HEK293 (cell line): Measurements from ENCODE around the gene MAN1C1.

ENCODE experiments used
- CTCF ChIA-PET: fragments of 350-600 bp; formaldehyde crosslinking; extraction: SDS; loops from one replicate; lab custom pipeline; 2021; ENCODE audit warnings: antibody characterized with exemption; lab: Yijun Ruan, JAX
- POLR2A ChIA-PET: fragments of 300-600 bp; formaldehyde crosslinking; extraction: SDS; loops from one replicate; lab custom pipeline; 2020; ENCODE audit warnings: antibody characterized with exemption, inconsistent platforms; lab: Yijun Ruan, JAX
- H3K27ac ChIP-seq: fragments of 200-500 bp; sonication (Bioruptor generic); 2 replicates; pipeline ENCODE4 v1.5.1; 2014; ENCODE audit warnings: low read depth, low read length, control low read depth, inconsistent platforms; ENCODE audit errors: extremely low read depth
- H3K36me3 ChIP-seq, 2 experiments: fragments of 200-500 bp in 1 of 2; sonication (Bioruptor generic) in 1 of 2; 1 replicate in 1 of 2; 2 replicates in 1 of 2; pipeline ENCODE4 v1.5.1; 2014 to 2017; ENCODE audit warnings: inconsistent platforms in 2 of 2, low read length in 2 of 2; ENCODE audit not compliant: control insufficient read depth in 2 of 2, insufficient read depth in 1 of 2
- H3K4me1 ChIP-seq: fragments of 200-500 bp; sonication (Bioruptor generic); 2 replicates; pipeline ENCODE4 v1.5.1; 2014; ENCODE audit warnings: mild to moderate bottlenecking, low read length, inconsistent platforms; ENCODE audit not compliant: control insufficient read depth, insufficient read depth
- H3K4me3 ChIP-seq: 2 replicates; pipeline ENCODE4 v1.5.1; 2011; ENCODE audit warnings: low read depth, mild to moderate bottlenecking, control low read depth, low read length, moderate library complexity
- H3K9me3 ChIP-seq: fragments of 200-500 bp; sonication (Bioruptor generic); 2 replicates; pipeline ENCODE4 v1.5.1; 2014; ENCODE audit warnings: low read depth, low read length, inconsistent platforms; ENCODE audit not compliant: control insufficient read depth, insufficient read depth
- EGR2 ChIP-seq: fragments of 450-650 bp; formaldehyde crosslinking; IDR thresholded peaks from 2 replicates; pipeline ENCODE4 v1.5.1; 2016; ENCODE audit warnings: low read depth, missing biosample characterization, missing genetic modification characterization
- HOXD13 ChIP-seq: sonication (generic); formaldehyde crosslinking; IDR thresholded peaks from 2 replicates; pipeline ENCODE4 v1.8.0; 2022; ENCODE audit warnings: missing genetic modification reagents, borderline replicate concordance
- KLF9 ChIP-seq: fragments of 450-650 bp; formaldehyde crosslinking; IDR thresholded peaks from 2 replicates; pipeline ENCODE4 v1.5.1; 2016; ENCODE audit warnings: missing biosample characterization, missing genetic modification characterization, low read depth
- MZF1 ChIP-seq: fragments of 450-650 bp; formaldehyde crosslinking; IDR thresholded peaks from 2 replicates; pipeline ENCODE4 v1.5.1; 2017; ENCODE audit warnings: missing biosample characterization, missing genetic modification characterization, borderline replicate concordance
- SP7 ChIP-seq: fragments of 450-650 bp; formaldehyde crosslinking; IDR thresholded peaks from 2 replicates; pipeline ENCODE4 v1.5.1; 2016; ENCODE audit warnings: missing biosample characterization, missing genetic modification characterization
- WT1 ChIP-seq: fragments of 450-650 bp; formaldehyde crosslinking; IDR thresholded peaks from 2 replicates; pipeline ENCODE4 v1.5.1; 2016; ENCODE audit warnings: missing biosample characterization, missing genetic modification characterization
- ZFHX2 ChIP-seq: fragments of 450-650 bp; formaldehyde crosslinking; conservative IDR thresholded peaks from 2 replicates; pipeline ENCODE4 v1.5.1; 2016; ENCODE audit warnings: missing biosample characterization, missing genetic modification characterization
- ZNF202 ChIP-seq: fragments of 450-650 bp; formaldehyde crosslinking; IDR thresholded peaks from 2 replicates; pipeline ENCODE4 v1.5.1; 2016; ENCODE audit warnings: missing biosample characterization, missing genetic modification characterization, borderline replicate concordance
- ZNF266 ChIP-seq: fragments of 450-650 bp; formaldehyde crosslinking; IDR thresholded peaks from 2 replicates; pipeline ENCODE4 v1.5.1; 2016; ENCODE audit warnings: missing biosample characterization, missing genetic modification characterization, low read depth
- ZNF335 ChIP-seq: fragments of 450-650 bp; formaldehyde crosslinking; conservative IDR thresholded peaks from 2 replicates; pipeline ENCODE4 v1.5.1; 2016; ENCODE audit warnings: missing biosample characterization, missing genetic modification characterization
- ZNF341 ChIP-seq: fragments of 450-650 bp; formaldehyde crosslinking; IDR thresholded peaks from 2 replicates; pipeline ENCODE4; 2016; ENCODE audit warnings: low read depth, missing biosample characterization, missing genetic modification characterization
- ZNF354C ChIP-seq: fragments of 450-650 bp; formaldehyde crosslinking; IDR thresholded peaks from 2 replicates; pipeline ENCODE4 v1.5.1; 2016; ENCODE audit warnings: missing biosample characterization, missing genetic modification characterization, low read depth, borderline replicate concordance
- ZNF37A ChIP-seq: fragments of 450-650 bp; IDR thresholded peaks from 2 replicates; pipeline ENCODE4 v1.5.1; 2018; ENCODE audit warnings: missing biosample characterization, missing genetic modification characterization
- ZNF501 ChIP-seq: fragments of 450-650 bp; formaldehyde crosslinking; IDR thresholded peaks from 2 replicates; pipeline ENCODE4 v1.5.1; 2016; ENCODE audit warnings: missing biosample characterization, missing genetic modification characterization
- ZNF558 ChIP-seq: fragments of 450-650 bp; formaldehyde crosslinking; IDR thresholded peaks from 2 replicates; pipeline ENCODE4 v1.5.1; 2016; ENCODE audit warnings: missing biosample characterization, missing genetic modification characterization
- ZNF621 ChIP-seq: fragments of 450-650 bp; formaldehyde crosslinking; IDR thresholded peaks from 2 replicates; pipeline ENCODE4 v1.5.1; 2017; ENCODE audit warnings: missing biosample characterization, missing genetic modification characterization
- ZNF654 ChIP-seq: fragments of 450-650 bp; formaldehyde crosslinking; IDR thresholded peaks from 2 replicates; pipeline ENCODE4 v1.5.1; 2016; ENCODE audit warnings: low read depth, missing biosample characterization, missing genetic modification characterization
- ZNF785 ChIP-seq: fragments of 450-650 bp; formaldehyde crosslinking; IDR thresholded peaks from 2 replicates; pipeline ENCODE4 v1.5.1; 2016; ENCODE audit warnings: missing biosample characterization, missing genetic modification characterization
- TF ChIP-seq, protein P1 (sequence below): fragments of 450-650 bp; formaldehyde crosslinking; IDR thresholded peaks from 2 replicates; pipeline ENCODE4 v1.5.1; 2016; ENCODE audit warnings: missing biosample characterization, missing genetic modification characterization
- TF ChIP-seq, protein P2 (sequence below): fragments of 450-650 bp; formaldehyde crosslinking; IDR thresholded peaks from 2 replicates; pipeline ENCODE4 v1.5.1; 2017; ENCODE audit warnings: missing biosample characterization, missing genetic modification characterization
- TF ChIP-seq, protein P3 (sequence below): fragments of 450-650 bp; formaldehyde crosslinking; IDR thresholded peaks from 2 replicates; pipeline ENCODE4 v1.5.1; 2017; ENCODE audit warnings: missing biosample characterization, missing genetic modification characterization

Gene MAN1C1

DNA sequence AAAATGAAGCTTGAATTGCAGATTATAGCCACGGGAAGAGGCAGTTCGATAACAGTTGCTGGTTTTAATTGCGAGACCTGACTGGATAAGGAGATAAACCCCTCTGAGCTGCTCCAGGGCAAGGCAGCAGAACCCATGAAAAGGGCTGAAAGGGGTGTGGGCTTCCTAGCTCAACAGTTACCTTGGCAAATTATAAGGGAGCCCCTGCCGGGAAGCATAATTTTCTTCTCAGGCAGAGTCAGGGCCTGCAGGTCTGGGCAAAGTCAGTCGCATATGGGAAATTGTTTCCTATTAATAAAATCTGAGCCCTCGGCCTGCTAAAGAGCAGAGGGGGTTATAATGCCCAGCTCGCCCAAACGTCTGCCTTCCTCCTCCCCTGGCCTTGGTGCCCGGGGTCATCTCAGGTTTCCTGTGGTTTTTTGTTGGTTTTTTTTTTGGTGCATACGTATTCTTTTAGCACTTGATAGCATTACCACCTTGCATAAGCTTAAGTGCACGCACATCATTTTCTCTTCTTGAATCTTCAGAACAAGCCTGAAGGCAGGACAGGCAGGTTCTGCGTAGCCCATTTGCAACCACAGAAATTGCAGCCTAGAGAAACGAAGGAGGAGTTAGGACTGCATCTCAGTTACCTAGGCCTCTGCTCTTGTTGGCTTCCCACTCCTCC lies 149.5 kb downstream of the MAN1C1 start (continued):
- TF ChIP-seq ZNF341 (tag by site-specific recombination) (peak; percentile 39; the same call in 1 of the 2 replicates), SP7 (tag by site-specific recombination) (peak; percentile 36; the same call in 1 of the 2 replicates), ZNF558 (tag by site-specific recombination) (no peak), WT1 (tag by site-specific recombination) (0 out of 2 replicates have a peak, but pooled peaks have one; percentile 12), ZNF354C (tag by site-specific recombination) (no peak)

DNA sequence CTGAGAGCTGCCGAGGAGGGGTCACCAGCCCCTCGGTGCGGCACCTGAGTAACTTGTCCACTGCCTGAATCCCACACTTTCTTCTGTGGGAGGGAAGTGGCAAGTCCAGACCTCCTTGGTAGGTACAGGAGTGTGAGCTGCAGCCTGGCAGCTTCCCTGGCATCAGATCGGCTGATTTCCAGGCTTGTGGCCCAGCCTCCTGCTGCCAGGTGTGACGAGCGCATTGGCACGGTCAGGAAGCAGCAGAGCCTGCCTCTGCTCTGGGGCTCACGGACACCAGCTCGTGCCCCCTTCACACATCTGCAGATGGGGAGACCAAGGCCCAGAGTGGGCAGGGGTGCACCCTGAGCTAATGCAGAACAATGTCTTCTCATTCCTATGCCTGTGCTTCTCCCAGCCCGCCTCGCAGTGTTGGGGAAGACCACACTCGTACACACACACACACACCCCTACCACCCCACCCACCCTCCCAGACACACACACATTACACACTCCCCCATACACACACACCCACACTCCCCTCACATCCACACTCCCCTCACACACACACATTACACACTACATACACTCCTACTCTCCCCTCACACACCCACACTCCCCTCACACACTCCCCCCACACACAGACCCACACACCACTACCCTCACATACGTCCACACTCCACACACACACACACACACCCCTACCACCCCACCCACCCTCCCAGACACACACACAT lies 150.3 kb downstream of the MAN1C1 start:
- Histone ChIP-seq H3K27ac (peak overlapping the region; percentile 53; the same call in 1 of the 2 replicates), H3K9me3 (no peaks in the 10 kb centered on the region), H3K4me1 (peaks cover 26% of the 10 kb centered on the region), H3K36me3 (no peaks in the 10 kb centered on the region), H3K4me3 (no peak overlapping the region)
- ChIA-PET CTCF (interaction anchor here (1.1 kb wide), 1 partner anchor 11 kb away, joined by 3 read pairs; no protein-coding TSS in a partner anchor), POLR2A (no interaction called here)
- TF ChIP-seq, protein P1, sequence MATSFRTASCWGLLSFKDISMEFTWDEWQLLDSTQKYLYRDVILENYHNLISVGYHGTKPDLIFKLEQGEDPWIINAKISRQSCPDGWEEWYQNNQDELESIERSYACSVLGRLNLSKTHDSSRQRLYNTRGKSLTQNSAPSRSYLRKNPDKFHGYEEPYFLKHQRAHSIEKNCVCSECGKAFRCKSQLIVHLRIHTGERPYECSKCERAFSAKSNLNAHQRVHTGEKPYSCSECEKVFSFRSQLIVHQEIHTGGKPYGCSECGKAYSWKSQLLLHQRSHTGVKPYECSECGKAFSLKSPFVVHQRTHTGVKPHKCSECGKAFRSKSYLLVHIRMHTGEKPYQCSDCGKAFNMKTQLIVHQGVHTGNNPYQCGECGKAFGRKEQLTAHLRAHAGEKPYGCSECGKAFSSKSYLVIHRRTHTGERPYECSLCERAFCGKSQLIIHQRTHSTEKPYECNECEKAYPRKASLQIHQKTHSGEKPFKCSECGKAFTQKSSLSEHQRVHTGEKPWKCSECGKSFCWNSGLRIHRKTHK (tag by site-specific recombination), result no peak
- TF ChIP-seq, protein P2, sequence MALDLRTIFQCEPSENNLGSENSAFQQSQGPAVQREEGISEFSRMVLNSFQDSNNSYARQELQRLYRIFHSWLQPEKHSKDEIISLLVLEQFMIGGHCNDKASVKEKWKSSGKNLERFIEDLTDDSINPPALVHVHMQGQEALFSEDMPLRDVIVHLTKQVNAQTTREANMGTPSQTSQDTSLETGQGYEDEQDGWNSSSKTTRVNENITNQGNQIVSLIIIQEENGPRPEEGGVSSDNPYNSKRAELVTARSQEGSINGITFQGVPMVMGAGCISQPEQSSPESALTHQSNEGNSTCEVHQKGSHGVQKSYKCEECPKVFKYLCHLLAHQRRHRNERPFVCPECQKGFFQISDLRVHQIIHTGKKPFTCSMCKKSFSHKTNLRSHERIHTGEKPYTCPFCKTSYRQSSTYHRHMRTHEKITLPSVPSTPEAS (tag by site-specific recombination), result no peak
- TF ChIP-seq ZNF202 (tag by site-specific recombination) (no peak), ZNF785 (no peak), HOXD13 (CRISPR knock-in tag) (no peak), EGR2 (tag by site-specific recombination) (peak; percentile 86; the same call in 1 of the 2 replicates), ZNF266 (tag by site-specific recombination) (no peak), ZNF621 (no peak), ZNF654 (tag by site-specific recombination) (no peak), MZF1 (tag by site-specific recombination) (no peak), ZFHX2 (peak; percentile 93), KLF9 (no peak), ZNF501 (tag by site-specific recombination) (no peak), ZNF335 (no peak), ZNF37A (tag by site-specific recombination) (no peak)
- TF ChIP-seq, protein P3, sequence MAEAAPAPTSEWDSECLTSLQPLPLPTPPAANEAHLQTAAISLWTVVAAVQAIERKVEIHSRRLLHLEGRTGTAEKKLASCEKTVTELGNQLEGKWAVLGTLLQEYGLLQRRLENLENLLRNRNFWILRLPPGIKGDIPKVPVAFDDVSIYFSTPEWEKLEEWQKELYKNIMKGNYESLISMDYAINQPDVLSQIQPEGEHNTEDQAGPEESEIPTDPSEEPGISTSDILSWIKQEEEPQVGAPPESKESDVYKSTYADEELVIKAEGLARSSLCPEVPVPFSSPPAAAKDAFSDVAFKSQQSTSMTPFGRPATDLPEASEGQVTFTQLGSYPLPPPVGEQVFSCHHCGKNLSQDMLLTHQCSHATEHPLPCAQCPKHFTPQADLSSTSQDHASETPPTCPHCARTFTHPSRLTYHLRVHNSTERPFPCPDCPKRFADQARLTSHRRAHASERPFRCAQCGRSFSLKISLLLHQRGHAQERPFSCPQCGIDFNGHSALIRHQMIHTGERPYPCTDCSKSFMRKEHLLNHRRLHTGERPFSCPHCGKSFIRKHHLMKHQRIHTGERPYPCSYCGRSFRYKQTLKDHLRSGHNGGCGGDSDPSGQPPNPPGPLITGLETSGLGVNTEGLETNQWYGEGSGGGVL (tag by site-specific recombination), result peak; percentile 45; the same call in 1 of the 2 replicates
